IMR-90 (cell line): ENCODE measurements around the gene KL. TPM values are rescaled to one million over a fixed set of nuclear protein-coding genes. Genes with fewer than 3 reads are reported as not detected.

Experiments
- ATAC-seq: fragments of 200-7000 bp; cut with Tn5 transposase; 2 replicates; pipeline ENCODE4 v1.9.1; 2020; ENCODE audit warnings: low read depth, mild to moderate bottlenecking, moderate library complexity
- BruUV-seq: library from RNA; stranded (reverse); fragments of 400-500 nt; replicated peaks from 2 replicates; lab custom pipeline; 2021; lab: Mats Ljungman, UMichigan
- CTCF ChIA-PET: fragments of 300-600 bp; formaldehyde crosslinking; extraction: SDS; loops from one replicate; lab custom pipeline; 2021; ENCODE audit warnings: antibody characterized with exemption; lab: Yijun Ruan, JAX
- POLR2A ChIA-PET: fragments of 300-600 bp; sonication (Branson Sonifier 250); formaldehyde crosslinking; loops from one replicate; lab custom pipeline; 2022; ENCODE audit warnings: antibody characterized with exemption; ENCODE audit not compliant: unreplicated experiment; lab: Charles Lee
- DNase-seq: peaks from one replicate; pipeline ENCODE4 v3.0.0; 2013
- H2AFZ ChIP-seq: replicated peaks from 2 replicates; pipeline ENCODE3; 2013; ENCODE audit warnings: low read length, mild to moderate bottlenecking; ENCODE audit not compliant: poor library complexity
- H2AK5ac ChIP-seq: 2 replicates; pipeline ENCODE4 v1.6.1; 2013; ENCODE audit warnings: low read depth, low read length, inconsistent platforms
- H2AK9ac ChIP-seq: replicated peaks from 2 replicates; pipeline ENCODE3; 2013; ENCODE audit warnings: mild to moderate bottlenecking, low read depth, low read length, moderate library complexity; ENCODE audit not compliant: poor library complexity
- H2BK120ac ChIP-seq: 2 replicates; pipeline ENCODE4 v1.6.1; 2013; ENCODE audit warnings: low read depth, low read length, inconsistent platforms
- H2BK15ac ChIP-seq: 3 replicates; pipeline ENCODE4 v1.6.1; 2013; ENCODE audit warnings: low read depth, low read length, inconsistent platforms
- H2BK20ac ChIP-seq: 2 replicates; pipeline ENCODE4 v1.6.1; 2013; ENCODE audit warnings: low read depth, mild to moderate bottlenecking, inconsistent platforms, low read length, moderate library complexity
- H2BK5ac ChIP-seq: 2 replicates; pipeline ENCODE4 v1.6.1; 2013; ENCODE audit warnings: mild to moderate bottlenecking, low read depth, low read length, inconsistent platforms; ENCODE audit not compliant: poor library complexity, severe bottlenecking
- H3K14ac ChIP-seq: replicated peaks from 2 replicates; pipeline ENCODE4 v1.6.1; 2013; ENCODE audit warnings: low read depth, low read length, inconsistent platforms
- H3K18ac ChIP-seq: 2 replicates; pipeline ENCODE4 v1.6.1; 2013; ENCODE audit warnings: low read depth, low read length, control low read depth
- H3K23ac ChIP-seq: 2 replicates; pipeline ENCODE4 v1.6.1; 2013; ENCODE audit warnings: low read depth, low read length, inconsistent platforms
- H3K27ac ChIP-seq: 2 replicates; pipeline ENCODE4 v1.5.1; 2013; ENCODE audit warnings: mild to moderate bottlenecking, control low read depth, low read length; ENCODE audit not compliant: insufficient read depth
- H3K27me3 ChIP-seq: 2 replicates; pipeline ENCODE4 v1.6.1; 2013; ENCODE audit warnings: low read length; ENCODE audit not compliant: control insufficient read depth, insufficient read depth
- H3K36me3 ChIP-seq: 2 replicates; pipeline ENCODE4 v1.6.1; 2013; ENCODE audit warnings: low read length, mixed read lengths; ENCODE audit not compliant: control insufficient read depth, insufficient read depth
- H3K4ac ChIP-seq: 2 replicates; pipeline ENCODE4 v1.6.1; 2013; ENCODE audit warnings: low read depth, low read length, inconsistent platforms
- H3K4me1 ChIP-seq: 2 replicates; pipeline ENCODE4 v1.6.1; 2013; ENCODE audit warnings: low read length, mixed read lengths; ENCODE audit not compliant: control insufficient read depth, insufficient read depth
- H3K4me2 ChIP-seq: 2 replicates; pipeline ENCODE4 v1.6.1; 2013; ENCODE audit warnings: low read depth, mild to moderate bottlenecking, control low read depth, low read length, moderate library complexity
- H3K4me3 ChIP-seq: 2 replicates; pipeline ENCODE4 v1.5.1; 2013; ENCODE audit warnings: low read depth, mild to moderate bottlenecking, control low read depth, low read length, moderate library complexity; ENCODE audit not compliant: insufficient read depth
- H3K56ac ChIP-seq: 2 replicates; pipeline ENCODE4 v1.6.1; 2013; ENCODE audit warnings: low read length, inconsistent platforms; ENCODE audit not compliant: insufficient read depth; ENCODE audit errors: extremely low read depth
- H3K79me1 ChIP-seq, 2 experiments: 2 replicates each; pipeline ENCODE4 v1.6.1; 2013; ENCODE audit warnings: low read length in 2 of 2, inconsistent platforms in 1 of 2, low read depth in 1 of 2
- H3K9ac ChIP-seq: 2 replicates; pipeline ENCODE4 v1.6.1; 2013; ENCODE audit warnings: low read depth, low read length, control low read depth
- H3K9me1 ChIP-seq: 2 replicates; pipeline ENCODE4 v1.6.1; 2013; ENCODE audit warnings: low read length, inconsistent platforms; ENCODE audit not compliant: insufficient read depth
- H3K9me3 ChIP-seq: 2 replicates; pipeline ENCODE4 v1.6.1; 2013; ENCODE audit warnings: low read length; ENCODE audit not compliant: control insufficient read depth, insufficient read depth
- H4K20me1 ChIP-seq: 2 replicates; pipeline ENCODE4 v1.6.1; 2013; ENCODE audit warnings: low read length, inconsistent platforms; ENCODE audit not compliant: insufficient read depth
- H4K5ac ChIP-seq: 2 replicates; pipeline ENCODE4 v1.6.1; 2013; ENCODE audit warnings: mild to moderate bottlenecking, low read depth, low read length, control low read depth
- H4K8ac ChIP-seq, 2 experiments: 2 replicates each; pipeline ENCODE4 v1.6.1; 2013; ENCODE audit warnings: low read depth in 2 of 2, low read length in 2 of 2, control low read depth in 1 of 2, inconsistent platforms in 1 of 2
- H4K91ac ChIP-seq: 2 replicates; pipeline ENCODE4 v1.6.1; 2013; ENCODE audit warnings: low read depth, low read length, inconsistent platforms; ENCODE audit not compliant: insufficient read depth
- BHLHE40 ChIP-seq: fragments of 150-350 bp; IDR thresholded peaks from 2 replicates; pipeline ENCODE4 v1.6.1; 2016; ENCODE audit warnings: mild to moderate bottlenecking, low read depth, low read length
- CEBPB ChIP-seq: IDR thresholded peaks from 2 replicates; pipeline ENCODE4 v1.6.1; 2012; ENCODE audit warnings: low read depth, low read length, improper control_type of control experiment
- CHD1 ChIP-seq: IDR thresholded peaks from 2 replicates; pipeline ENCODE4 v1.6.1; 2012; ENCODE audit warnings: low read depth, low read length, improper control_type of control experiment
- CTCF ChIP-seq: conservative IDR thresholded peaks from 2 replicates; pipeline ENCODE4 v1.5.1; 2012; ENCODE audit warnings: mild to moderate bottlenecking, low read depth, low read length, improper control_type of control experiment
- FOS ChIP-seq: fragments of 150-350 bp; IDR thresholded peaks from 2 replicates; pipeline ENCODE4 v1.6.1; 2016; ENCODE audit warnings: low read depth, low read length
- MAFK ChIP-seq: IDR thresholded peaks from 2 replicates; pipeline ENCODE4 v1.6.1; 2012; ENCODE audit warnings: low read depth, low read length, improper control_type of control experiment
- MAZ ChIP-seq: IDR thresholded peaks from 2 replicates; pipeline ENCODE4 v1.6.1; 2012; ENCODE audit warnings: low read depth, mild to moderate bottlenecking, low read length, improper control_type of control experiment, moderate library complexity, borderline replicate concordance
- MXI1 ChIP-seq: IDR thresholded peaks from 2 replicates; pipeline ENCODE4 v1.6.1; 2012; ENCODE audit warnings: low read depth, mild to moderate bottlenecking, low read length, moderate library complexity, borderline replicate concordance
- NFE2L2 ChIP-seq: fragments of 150-350 bp; IDR thresholded peaks from 2 replicates; pipeline ENCODE4 v1.6.1; 2016; ENCODE audit warnings: low read depth, mild to moderate bottlenecking, low read length
- POLR2A ChIP-seq: IDR thresholded peaks from 2 replicates; pipeline ENCODE4 v1.6.1; 2012; ENCODE audit warnings: mild to moderate bottlenecking, low read depth, low read length
- RAD21 ChIP-seq: IDR thresholded peaks from 2 replicates; pipeline ENCODE4 v1.6.1; 2012; ENCODE audit warnings: low read length, improper control_type of control experiment
- RCOR1 ChIP-seq: IDR thresholded peaks from 2 replicates; pipeline ENCODE4 v1.6.1; 2012; ENCODE audit warnings: mild to moderate bottlenecking, low read length, improper control_type of control experiment; ENCODE audit not compliant: insufficient replicate concordance
- RFX5 ChIP-seq: IDR thresholded peaks from 2 replicates; pipeline ENCODE4 v1.8.0; 2012; ENCODE audit warnings: low read depth, mild to moderate bottlenecking, low read length, moderate library complexity
- SMC3 ChIP-seq: fragments of 150-350 bp; IDR thresholded peaks from 2 replicates; pipeline ENCODE4 v1.6.1; 2016; ENCODE audit warnings: low read depth, mild to moderate bottlenecking, antibody characterized with exemption, low read length, moderate library complexity
- USF2 ChIP-seq: fragments of 150-350 bp; IDR thresholded peaks from 2 replicates; pipeline ENCODE4 v1.6.1; 2017; ENCODE audit warnings: mild to moderate bottlenecking, antibody characterized with exemption, low read length, low read depth
- WGBS, 2 experiments: methylation state at CpG; one replicate each; pipeline versions ENCODE4 v1.1.5 to v1.1.7; 2013; ENCODE audit warnings: missing lambda C conversion rate in 2 of 2; ENCODE audit not compliant: insufficient read length in 1 of 2; ENCODE audit errors: extremely low coverage in 2 of 2; 5-methylcytosine and 5-hydroxymethylcytosine counted together
- dilution Hi-C: fragments of 300-500 bp; cut with HindIII; formaldehyde crosslinking; loops from one replicate; pipeline ENCODE4 v1.14.3; 2018; ENCODE audit warnings: low sequenced_read_pairs; ENCODE audit not compliant: unreplicated experiment
- in situ Hi-C: fragments of 300-500 bp; cut with MboI; formaldehyde crosslinking; loops from 3 replicates; pipeline ENCODE4 v1.14.3; 2019; ENCODE audit warnings: low sequenced_read_pairs, inconsistent platforms, mixed read lengths
- intact Hi-C: fragments of 100-400 bp; cut with micrococcal nuclease; formaldehyde crosslinking; loops from 2 replicates; pipeline ENCODE4 v1.10.0; 2022
- polyA plus RNA-seq, 3 experiments: library from polyadenylated mRNA; depleted of rRNA; stranded (reverse); fragments of >200 nt; gene quantifications; 2 replicates each; pipeline ENCODE4 v1.2.3, GENCODE V29; 2012; ENCODE audit warnings: low replicate concordance in 1 of 3
- total RNA-seq: library from RNA; depleted of rRNA; stranded (reverse); fragments of >200 nt; gene quantifications from 2 replicates; pipeline ENCODE4 v1.2.3, GENCODE V29; 2012
- TF ChIP-seq, protein P1 (sequence below): fragments of 150-350 bp; IDR thresholded peaks from 2 replicates; pipeline ENCODE4 v1.6.1; 2016; ENCODE audit warnings: low read depth, mild to moderate bottlenecking, low read length, moderate library complexity, borderline replicate concordance

Gene KL
- total and polyA plus RNA-seq, 2 of the 4 experiments (the other 2 are of a cell fraction): not detected

DNA sequence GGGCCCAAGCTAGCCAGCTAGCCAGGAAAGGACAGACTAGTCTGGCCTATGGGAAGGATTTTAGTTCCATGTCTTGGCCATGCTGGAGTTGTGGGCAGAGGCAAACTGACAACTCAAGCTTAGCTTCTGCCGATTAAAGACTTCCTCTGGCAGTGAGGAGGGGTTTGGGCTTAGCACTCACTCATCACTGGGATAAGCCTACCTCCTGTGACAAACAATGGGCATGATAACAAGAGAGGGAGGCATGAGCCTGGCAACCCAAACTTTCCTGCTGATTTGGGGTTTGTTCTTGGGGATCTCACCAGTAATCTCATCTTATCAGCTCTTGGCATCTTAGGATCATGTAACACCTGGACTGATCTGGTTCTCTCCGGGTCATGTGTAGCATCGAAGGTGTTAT is 83.6 kb downstream of the KL start:
- ATAC-seq: no peak
- no peak for DNase-seq
- in situ Hi-C loops: no loop called here
- WGBS, 2 experiments: no CpG with 5 or more reads among the region's 3 CpGs
- Histone ChIP-seq H3K56ac (no peak overlapping the region), H4K8ac (no peak overlapping the region), H2AK9ac (no peak overlapping the region), H3K27ac (no peak overlapping the region), H3K27me3 (no peaks in the 10 kb centered on the region), H2BK120ac (no peak overlapping the region; the same call in 1 of the 2 replicates), H3K14ac (no peak overlapping the region), H4K5ac (no peak overlapping the region), H4K91ac (no peak overlapping the region), H3K36me3 (peaks cover 9% of the 10 kb centered on the region), H2AFZ (no peak overlapping the region), H2BK5ac (no peak overlapping the region), H4K20me1 (no peaks in the 10 kb centered on the region), H3K4ac (no peak overlapping the region), H3K23ac (no peak overlapping the region), H3K9me3 (no peaks in the 10 kb centered on the region; the same call in 1 of the 2 replicates), H3K9me1 (no peaks in the 10 kb centered on the region), H3K9ac (no peak overlapping the region), H2BK20ac (no peak overlapping the region), H2AK5ac (no peak overlapping the region), H3K4me2 (no peak overlapping the region), H3K4me1 (no peaks in the 10 kb centered on the region), H2BK15ac (0 out of 3 replicates have a peak overlapping the region, but pooled peaks have one; percentile 5), H3K79me1 (no peaks in the 10 kb centered on the region), H3K18ac (no peak overlapping the region), H3K4me3 (no peak overlapping the region)
- ChIA-PET CTCF (interaction anchor here (0.5 to 0.8 kb wide), 2 partner anchors 9 to 298 kb away, joined by 3 read pairs; no protein-coding TSS in a partner anchor), POLR2A (no interaction called here)
- TF ChIP-seq NFE2L2: no peak
- TF ChIP-seq BHLHE40: no peak
- no peak for TF ChIP-seq RFX5
- TF ChIP-seq, protein P1, sequence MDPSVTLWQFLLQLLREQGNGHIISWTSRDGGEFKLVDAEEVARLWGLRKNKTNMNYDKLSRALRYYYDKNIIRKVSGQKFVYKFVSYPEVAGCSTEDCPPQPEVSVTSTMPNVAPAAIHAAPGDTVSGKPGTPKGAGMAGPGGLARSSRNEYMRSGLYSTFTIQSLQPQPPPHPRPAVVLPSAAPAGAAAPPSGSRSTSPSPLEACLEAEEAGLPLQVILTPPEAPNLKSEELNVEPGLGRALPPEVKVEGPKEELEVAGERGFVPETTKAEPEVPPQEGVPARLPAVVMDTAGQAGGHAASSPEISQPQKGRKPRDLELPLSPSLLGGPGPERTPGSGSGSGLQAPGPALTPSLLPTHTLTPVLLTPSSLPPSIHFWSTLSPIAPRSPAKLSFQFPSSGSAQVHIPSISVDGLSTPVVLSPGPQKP: no peak
- TF ChIP-seq MAFK: no peak
- no peak for TF ChIP-seq MAZ
- TF ChIP-seq CEBPB: no peak
- no peak for TF ChIP-seq MXI1
- TF ChIP-seq USF2: no peak
- no peak for TF ChIP-seq CTCF
- no peak for TF ChIP-seq CHD1
- no peak for TF ChIP-seq RCOR1
- TF ChIP-seq SMC3: no peak
- no peak for TF ChIP-seq POLR2A
- no peak for TF ChIP-seq RAD21
- TF ChIP-seq FOS: no peak
- dilution Hi-C loops: no loop called here
- intact Hi-C loops: loop anchor here (2.0 kb wide), 1 partner anchor 15 kb away; no protein-coding TSS in a partner anchor
- BruUV-seq: no TSS peak
